ENCODE results near the gene ACP2.

Gene ACP2

DNA sequence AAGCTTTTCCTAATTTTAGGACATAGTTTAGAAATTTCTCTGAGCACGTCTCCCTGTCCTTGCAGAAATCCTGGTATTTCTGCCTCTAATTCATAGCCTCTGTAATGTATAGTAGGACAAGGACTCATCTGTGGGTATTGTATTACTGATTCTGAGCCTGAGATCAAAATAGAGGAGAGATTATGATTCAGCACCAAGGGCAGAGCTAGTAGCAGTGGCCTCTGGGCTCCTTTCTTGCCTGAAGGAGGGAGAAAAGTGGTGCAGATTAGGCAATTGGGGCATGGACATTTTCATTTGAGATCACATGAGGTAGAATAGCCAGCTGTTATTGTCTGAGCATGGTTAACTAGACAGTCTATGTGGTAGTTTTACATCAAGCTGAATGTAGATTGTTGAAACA is 24.1 kb upstream of the ACP2 start:
- no peak overlapping the region for H3K27ac ChIP-seq
- TF ChIP-seq CTCF (IDR thresholded peaks at IDR 0.05) (no peak), ZFX (IDR thresholded peaks at IDR 0.05; ENCODE audit: borderline replicate concordance) (no peak)

DNA sequence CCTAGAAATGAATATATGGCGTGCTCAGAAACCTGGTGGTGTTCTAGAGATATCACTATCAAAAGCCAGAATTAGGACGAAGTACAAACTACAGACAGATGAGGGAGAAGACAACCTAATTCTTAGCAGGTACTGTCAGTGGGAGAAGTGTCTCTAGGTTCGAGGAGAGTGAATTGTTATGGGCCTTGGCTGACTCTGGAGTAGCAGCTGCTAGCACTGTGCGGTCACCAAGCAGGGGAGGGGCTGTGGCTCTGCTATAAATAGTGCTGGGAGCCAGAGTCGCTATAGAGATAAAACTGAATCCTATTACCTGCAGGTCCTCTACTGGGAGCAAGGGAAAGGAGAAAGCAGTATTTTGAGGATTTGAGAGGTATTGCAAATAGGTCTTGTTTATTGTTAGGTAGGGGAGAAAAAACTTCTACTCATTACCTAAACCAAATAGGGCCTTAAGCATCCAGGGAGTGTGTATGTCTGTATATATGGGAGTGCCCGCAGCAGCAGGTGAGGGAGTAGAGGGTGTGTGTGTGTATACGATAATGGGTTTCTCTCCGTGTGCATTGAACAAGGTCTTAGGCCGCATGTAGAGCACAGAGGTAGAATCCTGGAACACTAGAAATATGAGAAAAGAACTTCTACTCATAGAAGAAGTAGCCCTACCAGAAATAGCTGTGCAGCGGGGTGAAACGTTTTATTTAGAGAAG is 23.5 kb upstream of the ACP2 start:
- H3K27ac ChIP-seq: no peak overlapping the region
- TF ChIP-seq ZFX (IDR thresholded peaks at IDR 0.05; ENCODE audit: borderline replicate concordance) (no peak), CTCF (IDR thresholded peaks at IDR 0.05) (no peak)

GRCh38 chr11:47271328-47271727 is 22.7 kb upstream of the ACP2 start:
- H3K27ac ChIP-seq: peak overlapping the region; percentile 96

DNA sequence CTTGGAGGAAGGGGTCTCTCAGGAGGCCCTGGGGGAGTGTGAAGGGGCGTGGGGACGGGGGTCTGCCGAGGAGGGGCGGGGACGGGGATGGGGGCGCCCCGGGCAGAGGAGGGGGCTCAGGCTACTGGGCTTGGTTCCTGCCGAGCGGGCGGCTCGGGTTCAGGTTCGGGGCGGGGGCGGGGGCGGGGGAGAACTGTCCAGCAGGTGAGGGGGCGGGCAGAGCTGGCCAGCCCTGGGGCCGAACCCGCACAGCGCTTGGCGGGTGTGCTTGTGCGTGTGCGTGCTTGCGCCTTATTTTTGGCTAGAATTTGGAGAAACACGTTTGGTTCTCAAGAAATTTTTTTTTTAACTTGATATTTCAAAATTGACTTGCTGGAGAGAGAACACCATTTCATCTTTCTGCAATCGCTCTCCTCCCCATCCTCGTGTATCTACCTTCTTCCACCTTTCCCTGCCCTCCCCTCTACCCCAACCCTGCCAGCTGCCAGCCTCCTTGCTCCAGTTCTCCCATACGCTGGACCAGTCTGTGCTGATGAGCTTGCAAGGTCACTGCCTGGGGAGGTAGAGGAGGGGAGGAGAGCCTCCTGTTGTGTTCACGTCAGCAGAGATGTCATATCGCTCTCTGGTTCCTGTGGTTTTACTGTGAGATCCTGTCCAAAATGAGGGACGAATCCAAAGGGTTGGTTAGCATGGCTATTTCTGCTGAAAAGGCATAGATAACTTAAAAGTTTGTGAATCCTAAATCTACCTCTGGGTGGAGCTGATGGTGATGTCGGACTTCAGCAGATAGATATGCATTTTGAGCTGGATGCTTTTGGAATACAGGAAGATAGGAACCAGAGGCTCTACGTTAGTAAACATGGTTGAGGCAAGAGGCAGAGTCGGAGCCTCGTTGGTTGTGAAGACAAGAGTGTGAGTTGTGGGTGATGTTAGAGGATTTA is 22.0 kb upstream of the ACP2 start:
- TF ChIP-seq ZFX (IDR thresholded peaks at IDR 0.05; ENCODE audit: borderline replicate concordance) (no peak), CTCF (IDR thresholded peaks at IDR 0.05) (peak; percentile 36)
- peak overlapping the region; percentile 96 for H3K27ac ChIP-seq

More at GRCh38 chr11:47271328-47271727, 22.7 kb upstream of the ACP2 start:
- TF ChIP-seq CTCF (IDR thresholded peaks at IDR 0.05) (no peak), ZFX (IDR thresholded peaks at IDR 0.05; ENCODE audit: borderline replicate concordance) (no peak)

GRCh38 chr11:47269829-47270305 is 21.3 kb upstream of the ACP2 start, which contains the start of gene MADD:
Gene MADD, plus strand, starts transcription at chr11:47270133.
- H3K27ac ChIP-seq: peak within 1 kb of the TSS; percentile 96
- TF ChIP-seq CTCF (IDR thresholded peaks at IDR 0.05) (0 out of 2 replicates have a peak, but pooled peaks have one; percentile 11), ZFX (IDR thresholded peaks at IDR 0.05; ENCODE audit: borderline replicate concordance) (no peak)

DNA sequence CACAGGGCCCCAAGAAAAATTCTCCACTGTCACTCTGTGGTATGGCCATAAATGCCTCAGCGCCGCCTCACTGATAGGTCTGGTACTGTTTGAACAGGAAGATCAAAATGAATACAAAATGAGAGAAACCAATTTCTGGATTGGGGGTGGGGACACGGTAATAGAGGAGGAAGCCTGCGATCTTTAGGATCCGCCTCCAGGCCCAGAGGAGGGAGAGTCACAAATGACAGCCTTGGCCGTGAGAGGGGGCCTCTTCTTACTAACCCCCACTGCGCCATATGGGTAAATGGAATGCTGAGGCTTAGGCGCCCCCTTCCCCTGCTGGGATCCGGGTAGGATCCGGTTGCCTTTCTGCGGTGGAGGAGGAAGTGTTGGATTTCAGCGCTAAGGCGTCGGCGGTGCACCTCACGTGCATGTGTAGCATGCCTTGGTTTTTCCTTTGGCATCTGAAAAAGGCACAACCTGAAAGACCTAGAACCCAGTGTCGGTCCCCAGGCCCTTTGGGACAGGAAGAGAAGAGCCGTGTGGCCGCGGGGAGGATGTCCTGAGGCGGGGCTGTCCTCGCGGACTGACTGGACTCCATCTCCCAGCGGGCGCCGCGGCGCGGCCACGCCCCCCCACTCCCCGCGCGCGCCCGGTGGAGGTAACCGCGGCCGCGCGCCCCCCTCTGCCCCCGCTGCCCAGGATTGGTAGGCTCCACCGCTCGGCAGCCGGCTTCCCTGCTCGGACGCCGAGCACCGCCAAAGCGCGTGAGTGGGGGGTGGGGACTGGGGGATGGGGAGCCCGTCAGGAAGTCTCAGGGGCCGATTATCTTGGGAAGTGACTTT is 20.6 kb upstream of the ACP2 start:
- peak overlapping the region; percentile 96 for H3K27ac ChIP-seq
- TF ChIP-seq CTCF (IDR thresholded peaks at IDR 0.05) (no peak), ZFX (IDR thresholded peaks at IDR 0.05; ENCODE audit: borderline replicate concordance) (no peak)

All from 22Rv1 (cell line).